ENCODE results near the gene PPP1R9A.
A peak's percentile ranks its signal among the peaks of the same experiment; 100 is the strongest.

PPP1R9A gene

DNA sequence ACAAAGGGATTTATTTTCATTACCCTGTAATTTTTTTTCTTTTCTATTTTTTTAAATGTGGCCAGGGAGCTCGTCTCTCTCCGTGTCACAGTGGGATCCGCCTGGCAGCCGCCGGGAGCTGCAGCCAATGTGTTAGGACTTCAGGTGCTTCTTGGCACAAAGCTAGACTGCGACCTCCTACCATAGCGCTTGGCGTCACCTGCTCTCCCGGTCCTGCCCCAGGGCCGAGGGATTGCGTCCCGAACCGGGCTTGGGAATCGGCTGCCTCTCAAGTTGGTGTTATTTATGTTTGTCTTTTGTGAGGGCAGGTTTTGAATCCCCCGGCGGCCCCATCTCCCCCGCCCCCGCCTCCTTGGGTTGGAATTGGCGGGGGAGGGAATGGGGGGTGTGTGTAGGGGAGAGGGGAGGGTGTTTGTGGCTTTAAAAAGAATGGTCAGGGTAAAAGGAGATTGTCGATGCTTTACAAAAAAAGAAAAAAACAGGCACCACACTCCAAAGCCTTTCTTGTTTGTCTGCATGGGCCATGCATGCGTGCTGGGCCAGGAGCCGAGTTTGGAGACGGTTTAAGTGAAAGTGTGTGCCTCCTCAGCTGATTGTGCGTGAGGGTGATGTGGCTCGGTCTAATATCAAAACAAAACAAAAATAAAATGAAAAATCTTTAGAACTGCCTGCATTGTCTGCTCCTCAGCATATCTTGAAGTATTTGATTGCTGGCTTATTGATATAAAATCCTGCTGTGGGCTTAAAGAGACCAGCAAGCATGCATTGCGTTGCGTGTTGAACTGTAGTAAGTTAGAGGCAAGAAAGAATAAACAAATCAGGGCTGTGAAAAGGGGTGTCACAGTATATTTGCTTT is 1.2 kb downstream of the PPP1R9A start:
- H3K4me3 ChIP-seq, result peak overlapping the region; percentile 81
- TF ChIP-seq, protein P1, sequence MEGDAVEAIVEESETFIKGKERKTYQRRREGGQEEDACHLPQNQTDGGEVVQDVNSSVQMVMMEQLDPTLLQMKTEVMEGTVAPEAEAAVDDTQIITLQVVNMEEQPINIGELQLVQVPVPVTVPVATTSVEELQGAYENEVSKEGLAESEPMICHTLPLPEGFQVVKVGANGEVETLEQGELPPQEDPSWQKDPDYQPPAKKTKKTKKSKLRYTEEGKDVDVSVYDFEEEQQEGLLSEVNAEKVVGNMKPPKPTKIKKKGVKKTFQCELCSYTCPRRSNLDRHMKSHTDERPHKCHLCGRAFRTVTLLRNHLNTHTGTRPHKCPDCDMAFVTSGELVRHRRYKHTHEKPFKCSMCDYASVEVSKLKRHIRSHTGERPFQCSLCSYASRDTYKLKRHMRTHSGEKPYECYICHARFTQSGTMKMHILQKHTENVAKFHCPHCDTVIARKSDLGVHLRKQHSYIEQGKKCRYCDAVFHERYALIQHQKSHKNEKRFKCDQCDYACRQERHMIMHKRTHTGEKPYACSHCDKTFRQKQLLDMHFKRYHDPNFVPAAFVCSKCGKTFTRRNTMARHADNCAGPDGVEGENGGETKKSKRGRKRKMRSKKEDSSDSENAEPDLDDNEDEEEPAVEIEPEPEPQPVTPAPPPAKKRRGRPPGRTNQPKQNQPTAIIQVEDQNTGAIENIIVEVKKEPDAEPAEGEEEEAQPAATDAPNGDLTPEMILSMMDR (IDR thresholded peaks at IDR 0.05), result no peak
- no peak for DNase-seq (ENCODE audit: low spot score)
- H3K27ac ChIP-seq, result peak overlapping the region; percentile 42 to 85

DNA sequence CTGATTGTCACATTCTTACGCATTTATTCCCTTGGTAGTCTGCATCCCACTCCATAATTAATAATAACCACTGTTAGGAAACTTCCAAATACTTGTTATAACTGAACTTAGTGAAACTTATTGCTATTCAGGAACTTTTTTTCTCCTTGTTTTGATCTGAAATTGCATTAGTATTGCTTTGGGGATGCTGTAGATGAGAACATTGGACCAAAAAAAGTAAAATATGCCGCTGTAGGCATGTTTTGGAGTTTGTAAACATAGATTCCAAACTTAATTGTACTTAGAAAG is 1.7 kb downstream of the PPP1R9A start:
- Histone ChIP-seq H3K27ac (no peak overlapping the region), H3K4me3 (peak overlapping the region; percentile 81)
- DNase-seq (ENCODE audit: low spot score), result no peak
- TF ChIP-seq, protein P1 (IDR thresholded peaks at IDR 0.05), result no peak

DNA sequence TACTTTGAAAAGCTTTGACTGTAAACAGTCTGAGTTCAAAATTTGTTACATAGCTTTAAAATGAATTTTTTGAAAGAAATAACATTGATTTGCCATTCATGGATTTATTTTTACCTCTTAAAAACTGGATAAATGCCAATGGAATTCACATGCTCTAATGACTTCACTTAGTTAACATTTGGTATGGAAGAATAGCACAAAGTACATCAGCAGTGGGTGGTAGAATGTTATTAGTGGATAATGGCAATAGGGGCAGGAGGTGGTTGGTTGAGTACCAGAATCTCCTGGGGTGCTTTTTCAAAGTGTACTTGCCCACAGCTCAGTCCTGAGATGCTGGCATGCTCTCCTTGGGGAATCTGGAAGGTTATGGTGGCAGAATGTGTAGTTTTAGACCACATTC is 4.7 kb downstream of the PPP1R9A start:
- H3K4me3 ChIP-seq, result no peak overlapping the region
- TF ChIP-seq, protein P1 (IDR thresholded peaks at IDR 0.05), result no peak
- no peak for DNase-seq (ENCODE audit: low spot score)
- no peak overlapping the region for H3K27ac ChIP-seq

DNA sequence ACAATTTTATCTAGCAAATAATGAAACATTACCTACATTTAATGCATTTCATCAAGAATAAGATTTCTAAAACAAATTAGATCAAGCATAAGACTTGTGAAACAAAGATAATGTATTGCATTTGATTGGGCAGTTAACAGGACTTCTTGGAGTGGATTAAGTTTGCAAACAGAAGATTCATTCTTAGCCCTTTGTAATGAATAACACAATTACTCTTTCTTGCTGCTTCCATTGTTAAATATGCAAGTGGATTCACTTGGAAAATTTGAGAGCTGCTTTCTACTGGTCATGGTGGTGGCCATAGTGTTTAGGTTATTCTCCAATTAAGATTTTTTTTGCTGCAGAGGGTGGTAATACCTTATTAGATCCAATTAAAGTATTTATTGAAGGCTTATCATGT is 6.0 kb downstream of the PPP1R9A start:
- no peak for DNase-seq (ENCODE audit: low spot score)
- H3K4me3 ChIP-seq, result no peak overlapping the region
- TF ChIP-seq, protein P1 (IDR thresholded peaks at IDR 0.05), result no peak
- H3K27ac ChIP-seq, result no peak overlapping the region

DNA sequence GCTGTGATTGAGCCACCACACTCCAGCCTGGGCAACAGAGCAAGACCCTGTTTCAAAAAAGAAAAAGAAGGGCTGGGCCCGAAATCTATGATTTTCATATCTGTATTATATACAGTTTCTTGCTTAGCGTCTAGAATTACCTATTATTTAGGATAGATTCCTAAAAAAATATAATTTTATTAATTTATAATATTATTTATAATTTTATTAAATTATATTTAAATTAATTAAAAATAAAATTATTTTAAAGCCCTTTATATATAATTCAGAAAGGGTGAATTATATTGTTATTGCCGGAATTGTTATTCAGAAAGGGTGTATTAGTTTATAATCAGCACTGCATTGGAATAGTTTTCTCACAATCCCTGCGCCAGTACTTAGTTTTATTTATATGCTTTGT is 14.5 kb downstream of the PPP1R9A start:
- no peak overlapping the region for H3K4me3 ChIP-seq
- DNase-seq (ENCODE audit: low spot score), result no peak
- TF ChIP-seq, protein P1 (IDR thresholded peaks at IDR 0.05), result no peak
- H3K27ac ChIP-seq, result no peak overlapping the region

DNA sequence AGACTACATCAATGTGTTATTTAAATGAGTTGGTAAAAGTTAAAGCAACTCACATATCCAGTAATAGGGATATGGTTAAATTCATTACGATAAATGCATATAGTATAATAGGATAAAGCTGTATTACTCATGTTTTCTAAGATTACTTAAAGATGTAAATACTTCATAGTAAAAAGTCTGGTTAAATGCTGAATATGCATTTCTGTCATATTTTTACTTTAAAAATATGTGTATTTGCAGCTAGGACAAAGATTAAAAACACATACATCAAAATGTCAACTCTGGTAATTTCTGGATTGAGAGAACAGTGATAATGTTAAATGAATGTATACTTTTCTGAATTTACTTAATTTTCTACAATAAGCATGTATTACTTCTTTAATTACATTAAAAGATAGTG is 15.1 kb downstream of the PPP1R9A start:
- TF ChIP-seq, protein P1 (IDR thresholded peaks at IDR 0.05), result no peak
- no peak overlapping the region for H3K27ac ChIP-seq
- DNase-seq (ENCODE audit: low spot score), result no peak
- no peak overlapping the region for H3K4me3 ChIP-seq

DNA sequence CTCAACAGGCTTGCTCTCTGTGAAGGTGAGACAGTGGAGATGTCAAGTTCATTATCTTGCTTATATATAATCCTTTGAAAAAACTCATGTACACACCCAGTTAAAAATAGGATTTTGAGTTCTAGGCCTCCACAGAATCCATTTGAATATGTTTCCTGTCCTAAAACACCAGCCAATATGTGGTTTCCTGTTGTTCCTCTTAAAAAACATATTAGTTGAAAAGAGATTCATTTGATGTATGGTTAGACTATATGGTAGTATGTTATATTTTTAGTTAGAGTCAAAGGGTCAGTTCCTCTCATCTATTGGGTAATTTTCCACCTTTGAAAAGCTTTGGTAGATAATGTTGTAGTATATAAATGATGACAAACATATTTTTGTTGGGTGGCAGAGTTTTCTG is 16.0 kb downstream of the PPP1R9A start:
- TF ChIP-seq, protein P1 (IDR thresholded peaks at IDR 0.05), result no peak
- no peak overlapping the region for H3K4me3 ChIP-seq
- no peak overlapping the region for H3K27ac ChIP-seq
- DNase-seq (ENCODE audit: low spot score), result no peak

Data from coronary artery (tissue), 2 donors.